ENCODE data around the gene PKNOX2.

DNA sequence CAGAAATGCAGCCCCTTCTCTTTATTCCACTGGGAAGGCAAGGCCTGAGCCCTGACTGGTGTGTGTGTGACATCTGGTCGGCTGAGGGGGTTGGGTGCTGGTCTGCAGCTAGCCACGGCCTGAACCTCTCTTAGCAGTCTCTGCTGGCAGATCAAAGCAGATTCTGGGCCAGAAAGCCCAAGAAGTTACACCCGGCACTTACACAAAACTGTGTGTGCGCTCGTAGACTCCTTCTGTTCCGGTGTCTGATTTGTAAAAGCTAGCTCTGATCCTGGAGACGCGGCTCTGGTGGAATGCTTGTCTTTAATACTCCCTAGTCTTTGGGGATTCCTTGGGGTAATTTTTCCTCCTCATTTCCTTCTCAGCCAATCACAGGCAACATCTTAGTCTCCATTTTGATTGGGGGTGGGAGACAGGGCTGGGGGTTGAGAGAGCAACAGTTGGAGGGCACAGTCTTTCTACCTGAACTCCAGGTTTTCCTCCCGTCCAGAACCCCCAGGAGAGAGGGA is 5.5 kb downstream of the PKNOX2 start:
- TF ChIP-seq, protein P1, sequence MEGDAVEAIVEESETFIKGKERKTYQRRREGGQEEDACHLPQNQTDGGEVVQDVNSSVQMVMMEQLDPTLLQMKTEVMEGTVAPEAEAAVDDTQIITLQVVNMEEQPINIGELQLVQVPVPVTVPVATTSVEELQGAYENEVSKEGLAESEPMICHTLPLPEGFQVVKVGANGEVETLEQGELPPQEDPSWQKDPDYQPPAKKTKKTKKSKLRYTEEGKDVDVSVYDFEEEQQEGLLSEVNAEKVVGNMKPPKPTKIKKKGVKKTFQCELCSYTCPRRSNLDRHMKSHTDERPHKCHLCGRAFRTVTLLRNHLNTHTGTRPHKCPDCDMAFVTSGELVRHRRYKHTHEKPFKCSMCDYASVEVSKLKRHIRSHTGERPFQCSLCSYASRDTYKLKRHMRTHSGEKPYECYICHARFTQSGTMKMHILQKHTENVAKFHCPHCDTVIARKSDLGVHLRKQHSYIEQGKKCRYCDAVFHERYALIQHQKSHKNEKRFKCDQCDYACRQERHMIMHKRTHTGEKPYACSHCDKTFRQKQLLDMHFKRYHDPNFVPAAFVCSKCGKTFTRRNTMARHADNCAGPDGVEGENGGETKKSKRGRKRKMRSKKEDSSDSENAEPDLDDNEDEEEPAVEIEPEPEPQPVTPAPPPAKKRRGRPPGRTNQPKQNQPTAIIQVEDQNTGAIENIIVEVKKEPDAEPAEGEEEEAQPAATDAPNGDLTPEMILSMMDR (IDR thresholded peaks at IDR 0.05): no peak
- no peak for TF ChIP-seq EP300 (IDR thresholded peaks at IDR 0.05)

Measured in esophagus muscularis mucosa (tissue), 3 donors.